Mesothelial cell of epicardium (in vitro differentiated cells): ENCODE data around the gene ATP11C. TPM values are rescaled to one million over a fixed set of nuclear protein-coding genes. Genes with fewer than 3 reads are reported as not detected.

Experiments
- DNase-seq, 2 experiments: peaks; one replicate each; pipeline ENCODE4 v3.0.0; 2021; ENCODE audit warnings: low spot score in 2 of 2; ENCODE audit not compliant: unreplicated experiment in 2 of 2
- H3K27ac Mint-ChIP-seq: 2 replicates; pipeline ENCODE4 v1.8.0; 2021; ENCODE audit warnings: mixed read lengths
- H3K27me3 Mint-ChIP-seq: 2 replicates; pipeline ENCODE4 v1.8.0; 2021; ENCODE audit warnings: low read depth, mixed read lengths
- H3K36me3 Mint-ChIP-seq: 2 replicates; pipeline ENCODE4 v1.8.0; 2021; ENCODE audit warnings: mixed read lengths
- H3K4me1 Mint-ChIP-seq: 2 replicates; pipeline ENCODE4 v1.8.0; 2021; ENCODE audit warnings: mixed read lengths
- H3K4me3 Mint-ChIP-seq: 2 replicates; pipeline ENCODE4 v1.8.0; 2021; ENCODE audit warnings: mild to moderate bottlenecking, moderate library complexity, mixed read lengths
- H3K9me3 Mint-ChIP-seq: 2 replicates; pipeline ENCODE4 v1.8.0; 2021; ENCODE audit warnings: mixed read lengths
- CTCF ChIP-seq: fragments of 200-600 bp; sonication (generic); IDR thresholded peaks from one replicate; pipeline ENCODE4 v1.5.0; 2021; ENCODE audit warnings: antibody characterized with exemption; ENCODE audit not compliant: unreplicated experiment
- total RNA-seq: library from RNA; stranded (reverse); gene quantifications from 3 replicates; pipeline ENCODE4 v1.2.1, GENCODE V29; 2021

Gene ATP11C
- total RNA-seq, 1 donor from 2014 or later, result 22.1 TPM

- H3K27me3 Mint-ChIP-seq, result no peaks in the 10 kb centered on the region
- no peak overlapping the region for H3K4me3 Mint-ChIP-seq
- no peak for TF ChIP-seq CTCF
- H3K27ac Mint-ChIP-seq, result peak overlapping the region; percentile 8
- H3K9me3 Mint-ChIP-seq, result peaks cover 30% of the 10 kb centered on the region
- no peak for DNase-seq
- H3K4me1 Mint-ChIP-seq, result no peaks in the 10 kb centered on the region
- peaks cover 3% of the 10 kb centered on the region for H3K36me3 Mint-ChIP-seq
These were observed 12.5 kb downstream of the ATP11C start for GRCh38 chrX:139920316-139920715.

- H3K4me3 Mint-ChIP-seq, result no peak overlapping the region
- no peak for DNase-seq
- no peak for TF ChIP-seq CTCF
- peaks cover 22% of the 10 kb centered on the region for H3K9me3 Mint-ChIP-seq
- H3K27me3 Mint-ChIP-seq, result no peaks in the 10 kb centered on the region
- peaks cover 2% of the 10 kb centered on the region for H3K4me1 Mint-ChIP-seq
- H3K36me3 Mint-ChIP-seq, result peaks cover 3% of the 10 kb centered on the region
- H3K27ac Mint-ChIP-seq, result no peak overlapping the region
These were observed 18.4 kb downstream of the ATP11C start for GRCh38 chrX:139914421-139914820.

DNA sequence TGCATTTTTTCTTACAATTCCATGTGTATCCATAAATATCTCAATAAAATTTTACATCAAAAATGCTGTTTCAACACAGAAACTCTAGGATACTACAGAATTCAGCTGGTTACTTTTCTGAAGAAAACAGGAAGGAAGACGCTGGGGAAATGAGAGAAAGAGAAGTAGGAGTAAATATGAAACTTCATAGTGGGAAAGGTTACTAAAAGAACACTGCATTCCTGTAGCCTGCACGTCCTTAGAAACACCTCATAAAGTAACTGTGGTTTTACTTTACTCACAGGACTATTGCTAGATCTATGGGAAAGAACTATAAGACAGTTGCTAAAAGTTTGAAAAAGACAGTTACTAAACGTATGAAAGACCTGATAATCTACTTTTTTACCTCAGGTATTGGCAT is 23.1 kb downstream of the ATP11C start:
- no peak for DNase-seq
- Mint-ChIP-seq H3K27ac (no peak overlapping the region), H3K4me1 (peaks cover 2% of the 10 kb centered on the region), H3K36me3 (peaks cover 2% of the 10 kb centered on the region), H3K27me3 (no peaks in the 10 kb centered on the region), H3K4me3 (no peak overlapping the region), H3K9me3 (peaks cover 19% of the 10 kb centered on the region)
- TF ChIP-seq CTCF, result no peak

DNA sequence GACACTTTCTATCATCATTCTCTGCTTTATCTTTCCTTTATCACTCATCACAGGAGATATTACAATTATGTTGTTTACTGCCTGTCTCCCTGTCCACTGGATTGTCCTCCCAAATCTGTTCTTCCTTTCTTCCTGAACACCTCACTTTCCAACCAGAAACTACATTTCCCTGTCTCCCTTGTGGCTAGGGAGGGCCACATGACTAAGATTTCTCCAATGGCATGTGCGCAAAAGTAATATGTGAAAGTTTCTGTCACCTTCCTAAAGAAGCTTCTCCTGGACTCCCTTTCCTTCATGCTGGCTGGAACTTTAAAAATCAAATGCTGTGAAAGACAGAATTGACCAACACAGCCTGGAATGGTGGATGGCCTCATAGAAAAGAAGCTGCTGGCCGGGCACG is 25.8 kb downstream of the ATP11C start:
- H3K9me3 Mint-ChIP-seq, result peaks cover 16% of the 10 kb centered on the region
- H3K36me3 Mint-ChIP-seq, result no peaks in the 10 kb centered on the region
- peaks cover 6% of the 10 kb centered on the region for H3K4me1 Mint-ChIP-seq
- DNase-seq, result no peak
- TF ChIP-seq CTCF, result no peak
- H3K27ac Mint-ChIP-seq, result no peak overlapping the region
- no peaks in the 10 kb centered on the region for H3K27me3 Mint-ChIP-seq
- H3K4me3 Mint-ChIP-seq, result no peak overlapping the region

DNA sequence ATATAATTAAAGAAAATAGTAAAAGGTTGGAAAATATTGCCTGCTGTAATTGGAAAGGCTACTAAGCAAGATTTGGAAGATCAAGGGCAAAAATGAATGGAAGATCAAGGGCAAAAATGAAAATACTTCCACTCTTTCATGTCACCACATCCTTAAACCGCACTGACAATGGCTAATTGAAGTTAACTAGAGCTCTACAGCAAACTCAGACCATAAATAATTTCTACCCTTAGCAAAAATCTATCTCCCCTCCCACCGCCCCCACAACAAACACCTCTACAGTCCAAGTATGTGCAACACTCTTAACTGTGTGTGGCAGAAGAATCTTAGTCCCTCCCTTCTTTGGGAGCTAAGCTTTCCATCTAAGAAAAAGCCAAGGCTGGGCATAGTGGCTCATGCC is 27.1 kb downstream of the ATP11C start:
- H3K27ac Mint-ChIP-seq, result no peak overlapping the region

More for the DNA sequence above, 27.1 kb downstream of the ATP11C start:
- TF ChIP-seq CTCF, result no peak
- Mint-ChIP-seq H3K9me3 (peaks cover 20% of the 10 kb centered on the region), H3K27me3 (no peaks in the 10 kb centered on the region), H3K4me3 (no peak overlapping the region), H3K4me1 (peaks cover 6% of the 10 kb centered on the region), H3K36me3 (no peaks in the 10 kb centered on the region)
- DNase-seq, result no peak
